GM23248 (cell line): Measurements from ENCODE around the gene ENAH.

Source experiments
- EZH2 ChIP-seq: fragments of 200-600 bp; sonication (generic); IDR thresholded peaks from 2 replicates; pipeline ENCODE4 v1.6.1; 2018; ENCODE audit warnings: antibody characterized with exemption, mild to moderate bottlenecking; ENCODE audit not compliant: insufficient read depth, poor library complexity, severe bottlenecking
- EZH2phosphoT487 ChIP-seq: fragments of 200-600 bp; sonication (generic); IDR thresholded peaks from 2 replicates; pipeline ENCODE4 v1.6.1; 2018; ENCODE audit warnings: antibody characterized with exemption, moderate library complexity, mild to moderate bottlenecking, low read depth; ENCODE audit not compliant: insufficient read depth

GRCh38 chr1:225483818-225484656, 168.9 kb downstream of the ENAH start:
- TF ChIP-seq EZH2 = no peak
- TF ChIP-seq EZH2phosphoT487 = no peak
